Measurements from ENCODE around the gene BAHD1.
"Not testable (repeated sequence)": the region's sequence is repeated elsewhere in the genome, so short reads cannot be mapped to it uniquely, and the experiment has no call there.

Gene BAHD1

DNA sequence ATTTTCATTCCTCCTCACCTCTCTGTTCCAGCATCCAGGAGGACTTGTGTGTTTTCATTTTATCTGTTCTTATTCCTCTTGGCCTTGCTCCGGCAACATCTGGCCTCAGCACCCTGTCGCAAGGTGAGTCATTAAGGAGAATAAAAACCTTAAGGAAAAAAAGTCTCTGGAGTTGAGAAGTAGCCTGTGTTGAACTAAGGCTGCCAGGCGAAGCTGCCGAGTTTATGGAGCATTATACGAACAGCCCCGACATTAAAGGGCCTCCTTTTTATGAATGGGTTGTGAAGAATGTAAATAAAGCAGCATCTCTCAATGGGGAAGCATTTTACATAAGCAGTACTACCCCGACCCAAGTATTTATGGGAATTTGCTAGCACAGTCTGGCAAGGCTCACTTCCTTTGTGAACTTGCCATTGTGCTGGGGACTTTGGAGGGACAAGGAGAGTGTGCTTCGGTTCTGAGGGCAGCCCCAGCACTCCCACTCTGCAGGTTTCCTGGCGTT is 4.7 kb downstream of the BAHD1 start:
- no peak for DNase-seq (ENCODE audit: low read depth, low spot score)

DNA sequence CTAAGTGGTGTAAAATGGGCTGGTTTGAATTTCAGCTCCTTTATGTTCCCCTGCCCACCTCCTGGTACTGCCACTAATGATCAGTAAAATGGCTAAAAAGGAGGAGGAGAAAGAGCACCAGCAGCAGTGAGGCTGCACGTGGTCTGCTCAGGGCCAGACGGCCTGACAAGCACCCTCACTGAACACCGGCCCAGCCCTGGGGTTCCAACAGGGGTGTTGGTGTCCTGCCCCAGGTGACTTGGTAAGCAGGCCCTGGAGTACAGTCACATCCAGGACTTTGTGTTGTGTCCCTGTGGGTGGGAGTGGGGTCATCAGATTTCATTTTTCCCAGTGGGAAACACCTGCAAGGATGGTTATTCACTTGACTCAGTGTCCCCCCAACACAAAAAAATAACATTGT is 5.4 kb downstream of the BAHD1 start:
- DNase-seq (ENCODE audit: low read depth, low spot score) = no peak

DNA sequence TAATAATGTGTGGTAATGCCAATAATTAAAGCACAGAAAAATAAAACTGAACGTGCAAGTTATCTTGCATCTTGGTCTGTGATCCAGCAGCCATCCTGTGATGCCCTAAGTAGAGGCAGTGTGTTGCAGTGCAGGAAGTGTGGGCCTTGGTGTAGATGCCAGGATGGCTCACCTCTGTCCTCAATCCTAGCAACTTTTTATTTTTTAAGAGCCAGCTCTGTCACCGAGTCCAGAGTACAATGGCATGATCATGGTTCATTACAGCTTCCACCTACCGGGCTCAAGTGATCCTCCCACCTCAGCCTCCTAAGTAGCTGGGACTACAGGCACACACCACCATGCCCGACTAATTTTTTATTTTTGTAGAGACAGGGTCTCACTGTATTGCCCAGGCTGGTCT is 7.6 kb downstream of the BAHD1 start:
- DNase-seq (ENCODE audit: low read depth, low spot score) = no peak

DNA sequence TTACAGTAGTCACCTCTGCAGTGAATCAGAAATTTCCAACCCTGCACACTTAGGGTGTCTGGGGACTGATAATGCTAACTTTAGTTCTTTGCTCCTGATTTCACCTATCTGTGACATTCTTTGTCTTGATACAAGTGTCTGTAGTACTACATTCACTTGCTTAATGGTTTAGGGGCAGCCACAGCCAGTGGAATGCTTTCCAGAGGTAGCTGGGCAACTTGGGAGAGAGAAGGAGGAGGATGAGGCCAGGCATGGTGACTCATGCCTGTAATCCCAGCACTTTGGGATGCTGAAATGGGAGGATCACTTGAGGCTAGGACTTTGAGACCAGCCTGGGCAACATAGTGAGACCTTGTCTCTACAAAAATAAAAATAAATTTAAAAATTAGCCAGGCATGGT is 8.5 kb downstream of the BAHD1 start:
- no peak for DNase-seq (ENCODE audit: low read depth, low spot score)

DNA sequence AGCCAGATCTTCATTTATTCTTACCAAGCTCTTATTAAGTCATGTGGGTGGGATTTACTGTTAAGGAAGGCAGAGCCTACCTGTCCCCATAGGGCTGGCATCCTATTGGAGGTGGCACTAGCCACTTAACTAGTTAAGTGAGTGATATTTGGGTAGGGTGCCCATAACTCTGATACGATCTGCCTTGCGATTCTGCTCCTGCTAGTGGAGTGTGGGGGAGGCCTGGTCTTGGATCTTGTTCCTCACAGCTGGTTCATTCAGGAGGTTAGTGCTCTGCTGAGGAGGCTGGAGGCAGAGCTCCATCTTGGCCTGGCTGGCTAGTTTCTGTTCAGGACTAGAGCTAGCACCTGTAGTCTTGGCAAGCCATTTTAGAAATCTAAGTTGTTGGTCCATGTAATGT is 9.3 kb downstream of the BAHD1 start:
- no peak for DNase-seq (ENCODE audit: low read depth, low spot score)

DNA sequence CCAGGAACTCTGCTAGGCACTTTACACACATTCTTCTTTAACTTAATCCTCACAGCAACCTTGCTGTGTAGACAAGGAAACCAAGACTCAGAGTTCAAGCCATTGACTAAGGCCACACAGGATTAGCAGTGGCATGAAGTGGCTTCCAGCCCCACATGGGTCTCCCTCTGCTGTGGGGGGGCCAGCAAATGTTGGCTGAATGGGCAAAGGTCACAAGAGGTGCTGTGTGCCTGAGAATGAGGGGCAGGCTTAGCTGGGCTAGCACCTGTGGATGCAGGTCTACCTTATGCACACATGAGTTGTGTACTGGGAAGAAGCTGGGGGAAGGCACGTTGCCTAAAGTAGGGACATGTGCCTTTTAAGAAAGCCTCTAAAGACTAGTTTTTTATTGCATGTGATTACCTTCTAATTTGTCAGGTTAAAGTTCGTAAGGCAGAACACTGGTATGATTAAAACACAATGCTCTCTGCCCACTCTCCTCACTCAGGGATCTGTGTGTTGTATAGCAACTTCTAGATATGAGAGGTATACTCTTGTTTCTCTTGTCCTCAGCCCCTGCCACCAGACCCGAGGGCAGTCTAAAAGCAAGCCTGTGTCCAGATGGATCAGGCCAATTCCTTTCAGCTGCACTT is 10.9 kb downstream of the BAHD1 start:
- DNase-seq (ENCODE audit: low read depth, low spot score) = no peak

DNA sequence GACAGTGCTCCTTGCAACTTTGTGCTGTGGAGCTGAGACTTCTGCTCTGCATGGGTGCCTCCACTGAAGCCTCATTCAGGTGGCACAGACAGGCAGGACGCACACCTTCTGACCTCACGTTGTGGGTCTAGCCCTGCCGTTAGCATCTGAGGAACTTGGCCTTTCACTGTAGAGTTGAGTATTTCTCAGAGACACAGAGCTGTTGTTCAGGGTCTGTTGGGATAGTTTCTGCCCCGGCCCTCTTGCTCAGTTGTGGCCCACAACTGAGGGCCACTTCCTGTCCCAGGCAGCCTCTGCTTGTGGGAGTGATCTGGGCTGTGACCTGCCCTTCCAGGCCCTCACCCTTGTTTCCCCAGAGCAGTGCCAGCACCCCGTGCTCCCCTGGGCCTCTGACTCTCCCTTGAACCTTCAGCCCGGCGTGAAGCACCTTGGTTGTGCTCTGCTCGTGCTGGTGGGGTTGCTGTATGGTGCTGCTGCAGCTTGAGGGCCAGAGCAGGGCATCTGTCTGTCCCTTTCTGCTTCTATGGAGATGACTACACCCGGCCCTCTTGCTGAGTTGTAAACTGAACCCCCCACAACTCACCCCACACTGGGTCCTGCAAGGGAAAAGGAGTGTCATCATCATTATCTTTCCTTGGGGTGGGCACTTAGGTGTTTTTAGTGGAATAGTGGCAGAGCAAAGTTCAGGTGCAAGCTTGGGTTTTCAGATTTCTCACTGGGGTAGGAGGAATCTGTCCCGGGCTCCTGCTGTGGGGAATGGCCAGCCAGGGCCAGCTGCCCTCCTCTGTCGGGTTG is 11.7 kb downstream of the BAHD1 start:
- no peak for DNase-seq (ENCODE audit: low read depth, low spot score)

DNA sequence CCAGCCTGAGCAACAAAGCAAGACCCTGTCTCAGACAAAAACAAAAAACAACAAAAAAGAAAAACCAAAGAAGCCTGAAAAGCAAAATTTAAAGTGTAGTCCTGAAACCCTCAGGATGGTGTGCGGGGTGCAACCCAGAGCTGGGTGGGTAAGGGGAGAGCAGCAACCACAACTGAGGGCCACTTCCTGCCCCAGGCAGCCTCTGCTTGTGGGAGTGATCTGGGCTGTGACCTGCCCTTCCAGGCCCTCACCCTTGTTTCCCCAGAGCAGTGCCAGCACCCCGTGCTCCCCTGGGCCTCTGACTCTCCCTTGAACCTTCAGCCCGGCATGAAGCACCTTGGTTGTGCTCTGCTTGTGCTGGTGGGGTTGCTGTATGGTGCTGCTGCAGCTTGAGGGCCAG is 13.2 kb downstream of the BAHD1 start:
- not testable (repeated sequence) for DNase-seq (ENCODE audit: low read depth, low spot score)

DNA sequence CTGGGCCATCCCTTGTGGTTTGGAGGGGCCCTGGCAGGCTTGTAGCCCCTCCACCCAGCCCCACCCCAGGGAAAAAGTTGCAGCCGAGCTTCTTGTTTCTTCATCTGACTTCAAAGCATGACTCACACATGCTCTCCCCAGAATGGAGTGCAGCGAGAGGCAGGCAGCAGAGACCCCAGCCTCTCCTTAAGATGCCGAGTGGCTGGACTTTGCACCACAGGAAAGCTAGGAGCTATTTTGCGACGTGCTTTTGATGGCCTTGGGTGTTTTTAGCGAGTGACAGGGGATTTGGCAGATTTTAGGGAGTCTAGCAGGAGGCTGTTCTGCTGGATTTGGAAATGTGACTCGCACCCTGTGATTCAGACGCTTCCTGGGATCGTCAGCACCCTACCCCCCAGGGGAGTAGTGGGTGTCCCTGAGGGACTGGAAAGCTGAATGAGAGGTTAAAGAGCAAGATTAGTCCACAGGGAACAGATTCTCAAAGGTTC is 14.2 kb downstream of the BAHD1 start:
- no peak for DNase-seq (ENCODE audit: low read depth, low spot score)

DNA sequence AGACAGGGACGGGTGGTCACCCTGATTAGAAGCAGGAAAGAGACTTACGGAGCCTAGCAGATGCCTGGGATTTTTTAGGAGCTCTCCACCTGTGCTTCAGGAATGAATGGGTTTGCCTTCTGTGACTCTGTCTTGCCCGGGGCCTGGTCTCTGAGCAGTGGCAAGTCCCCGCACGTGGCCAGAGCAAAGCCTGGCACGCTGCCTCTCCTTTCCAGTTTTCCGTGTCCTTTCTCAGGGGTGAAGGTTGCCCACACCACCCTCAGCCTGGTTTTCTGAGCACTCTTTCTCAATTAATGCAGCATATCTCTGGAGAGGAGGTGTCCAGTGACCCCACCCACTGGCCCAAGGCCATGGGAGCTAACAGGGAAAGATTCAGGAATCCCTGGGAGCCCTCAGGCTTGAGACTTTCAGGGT is 15.6 kb downstream of the BAHD1 start:
- no peak for DNase-seq (ENCODE audit: low read depth, low spot score)

DNA sequence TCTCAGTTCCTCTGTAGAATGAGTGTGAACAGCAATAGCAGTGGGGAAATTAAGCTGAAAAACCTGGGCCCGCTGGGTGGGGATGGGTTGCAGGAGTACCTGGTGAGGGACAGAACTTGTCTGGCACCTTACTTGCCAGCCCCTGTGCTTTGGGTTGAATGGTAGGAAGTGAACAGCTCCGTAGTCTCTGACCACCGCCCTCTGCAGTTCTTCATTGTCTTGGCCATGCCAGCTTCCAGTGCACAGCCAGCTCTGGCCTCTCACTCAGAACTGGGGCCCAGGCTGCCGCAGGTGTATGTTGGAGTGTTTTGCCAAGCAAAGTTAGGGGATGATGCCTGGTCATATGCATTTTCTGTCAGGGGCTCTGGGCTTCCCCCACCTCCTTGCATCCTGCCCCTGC is 16.0 kb downstream of the BAHD1 start:
- no peak for DNase-seq (ENCODE audit: low read depth, low spot score)

DNA sequence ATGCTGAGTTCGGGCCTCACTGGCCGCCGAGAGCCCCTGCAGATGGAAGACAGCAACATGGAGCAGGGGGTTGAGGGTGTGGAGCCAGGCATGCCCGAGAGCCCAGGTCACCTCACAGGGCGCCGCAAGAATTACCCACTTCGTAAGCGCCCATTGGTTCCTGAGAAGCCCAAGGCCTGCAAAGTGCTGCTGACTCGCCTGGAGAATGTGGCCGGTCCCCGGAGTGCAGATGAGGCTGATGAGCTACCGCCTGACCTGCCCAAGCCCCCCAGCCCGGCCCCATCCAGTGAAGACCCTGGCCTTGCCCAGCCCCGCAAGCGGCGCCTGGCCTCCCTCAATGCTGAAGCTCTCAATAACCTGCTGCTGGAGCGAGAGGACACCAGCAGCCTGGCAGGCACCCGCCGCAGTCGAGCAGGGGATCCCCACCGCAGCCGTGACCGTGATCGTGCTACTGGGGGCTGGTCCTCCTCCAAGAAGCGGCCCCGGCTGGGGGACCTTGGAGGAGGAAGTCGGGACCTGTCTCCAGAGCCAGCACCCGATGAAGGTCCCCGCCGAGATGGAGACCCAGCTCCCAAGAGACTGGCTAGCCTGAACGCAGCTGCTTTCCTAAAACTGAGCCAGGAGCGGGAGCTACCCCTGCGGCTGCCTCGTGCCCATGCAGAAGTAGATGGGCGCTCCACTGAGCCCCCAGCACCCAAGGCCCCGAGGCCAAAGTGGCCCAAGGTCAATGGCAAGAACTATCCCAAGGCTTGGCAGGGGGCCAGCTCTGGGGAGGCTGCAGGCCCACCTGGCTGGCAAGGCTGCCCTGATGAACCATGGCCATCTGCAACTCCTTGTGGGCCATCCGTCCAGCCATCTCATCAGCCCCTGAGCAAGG is 18.0 kb downstream of the BAHD1 start:
- DNase-seq (ENCODE audit: low read depth, low spot score) = no peak

DNA sequence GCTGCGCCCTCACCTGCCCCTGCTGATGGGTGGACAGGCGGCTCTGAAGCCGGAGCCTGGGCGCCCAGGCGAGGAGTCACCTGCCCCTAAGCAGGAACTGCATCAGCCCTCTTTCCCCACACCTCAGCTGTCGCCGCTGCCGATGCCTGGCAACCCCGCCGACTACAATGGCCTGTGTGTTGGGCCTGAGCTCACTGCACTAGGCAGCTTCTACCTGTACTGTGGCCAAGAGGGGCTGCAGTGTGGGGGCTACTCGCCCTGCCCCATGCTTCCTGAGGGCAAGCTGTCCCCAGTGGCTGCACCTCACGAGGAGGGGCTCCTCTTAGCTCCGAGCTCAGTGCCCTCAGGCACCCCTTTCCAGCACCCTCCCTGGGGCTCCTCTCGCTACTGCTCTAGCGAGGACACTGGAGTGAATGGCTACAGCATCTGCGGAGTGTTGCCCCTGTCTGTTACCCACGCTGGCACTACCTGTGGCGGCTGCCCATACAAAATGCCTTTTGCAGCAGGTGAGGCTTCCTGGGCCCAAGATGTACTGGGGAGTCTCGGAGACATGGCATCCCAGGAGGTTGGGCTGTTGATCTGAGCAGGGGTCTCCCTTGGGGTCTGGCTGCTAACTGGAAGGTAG is 18.8 kb downstream of the BAHD1 start:
- no peak for DNase-seq (ENCODE audit: low read depth, low spot score)

DNA sequence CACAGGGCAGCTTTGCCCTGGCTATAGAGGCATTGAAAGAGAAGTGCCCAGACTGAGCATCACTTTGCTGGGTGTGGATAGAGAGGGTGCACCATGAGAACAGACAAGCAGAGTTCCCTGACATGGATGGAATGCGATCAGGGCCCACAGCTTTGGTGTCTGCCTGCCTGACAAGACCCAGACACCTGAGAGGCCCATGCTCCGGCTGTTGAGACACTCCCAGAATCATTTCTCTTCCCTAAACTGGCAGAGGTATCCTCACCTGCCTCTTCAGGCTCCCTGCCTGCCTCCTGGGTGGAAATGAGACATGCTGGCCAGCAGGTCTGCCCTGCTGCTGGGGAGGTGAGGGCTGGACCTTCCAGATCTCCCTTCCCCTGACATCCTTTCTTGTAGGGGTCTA is 19.7 kb downstream of the BAHD1 start:
- DNase-seq (ENCODE audit: low read depth, low spot score) = no peak

DNA sequence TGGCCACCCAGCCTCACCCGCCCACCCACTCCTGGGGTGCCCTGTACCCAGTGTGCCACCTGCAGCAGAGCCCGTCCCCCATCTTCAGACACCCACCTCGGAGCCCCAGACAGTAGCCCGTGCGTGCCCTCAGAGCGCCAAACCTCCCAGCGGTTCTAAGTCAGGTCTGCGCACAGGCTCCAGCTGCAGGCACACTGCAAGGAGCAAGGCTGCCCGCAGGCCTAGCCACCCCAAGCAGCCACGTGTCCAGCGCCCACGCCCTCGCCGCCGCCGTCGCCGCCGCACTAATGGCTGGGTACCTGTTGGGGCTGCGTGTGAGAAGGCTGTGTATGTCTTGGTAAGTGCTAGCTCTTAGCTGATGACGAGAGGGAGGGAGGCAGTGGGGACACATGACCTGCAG is 21.2 kb downstream of the BAHD1 start:
- DNase-seq (ENCODE audit: low read depth, low spot score) = no peak

DNA sequence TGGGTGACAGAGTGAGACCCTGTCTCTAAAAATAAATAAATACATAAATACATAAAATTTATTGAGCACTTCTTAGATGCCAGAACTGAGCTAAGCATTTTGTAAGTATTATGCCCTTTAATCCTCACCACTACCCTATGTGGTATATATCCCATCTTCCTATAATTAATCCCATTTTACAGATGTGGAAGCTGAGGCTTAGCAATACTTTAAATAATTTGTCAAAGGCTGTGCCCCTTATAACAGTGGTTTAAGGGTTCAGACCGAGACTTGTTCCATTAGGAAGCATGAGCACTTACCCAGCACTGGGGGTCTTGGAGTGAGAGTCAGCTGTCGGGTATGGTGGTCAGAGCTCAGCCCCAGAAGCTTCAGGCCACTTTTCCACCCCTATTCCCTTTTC is 22.5 kb downstream of the BAHD1 start:
- no peak for DNase-seq (ENCODE audit: low read depth, low spot score)

DNA sequence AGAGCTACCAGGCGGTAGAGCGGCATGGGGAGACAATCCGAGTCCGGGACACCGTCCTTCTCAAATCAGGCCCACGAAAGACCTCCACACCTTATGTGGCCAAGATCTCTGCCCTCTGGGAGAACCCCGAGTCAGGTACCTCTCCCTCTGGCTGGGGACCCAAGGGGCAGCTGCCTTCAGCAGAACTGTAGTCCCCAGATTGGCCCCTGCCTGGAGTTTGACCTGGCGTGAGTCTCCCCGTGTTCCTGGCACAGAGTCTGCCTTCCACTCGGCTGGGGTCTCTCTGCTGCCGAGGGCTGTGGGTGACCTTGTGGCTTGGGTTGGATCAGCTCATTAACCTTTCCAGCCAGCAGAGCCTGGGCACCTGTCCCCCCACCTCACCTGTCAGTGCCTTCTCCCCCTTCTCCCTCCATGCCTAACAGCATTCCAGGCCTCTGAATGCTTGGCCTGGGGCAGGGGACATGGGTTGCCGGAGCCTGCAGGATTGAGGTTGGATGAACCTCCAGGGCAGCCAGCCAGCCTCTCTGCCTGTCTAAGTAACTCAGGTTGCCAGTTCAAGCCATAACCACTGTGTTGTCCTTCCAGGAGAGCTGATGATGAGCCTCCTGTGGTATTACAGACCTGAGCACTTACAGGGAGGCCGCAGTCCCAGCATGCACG is 23.3 kb downstream of the BAHD1 start:
- DNase-seq (ENCODE audit: low read depth, low spot score) = no peak

DNA sequence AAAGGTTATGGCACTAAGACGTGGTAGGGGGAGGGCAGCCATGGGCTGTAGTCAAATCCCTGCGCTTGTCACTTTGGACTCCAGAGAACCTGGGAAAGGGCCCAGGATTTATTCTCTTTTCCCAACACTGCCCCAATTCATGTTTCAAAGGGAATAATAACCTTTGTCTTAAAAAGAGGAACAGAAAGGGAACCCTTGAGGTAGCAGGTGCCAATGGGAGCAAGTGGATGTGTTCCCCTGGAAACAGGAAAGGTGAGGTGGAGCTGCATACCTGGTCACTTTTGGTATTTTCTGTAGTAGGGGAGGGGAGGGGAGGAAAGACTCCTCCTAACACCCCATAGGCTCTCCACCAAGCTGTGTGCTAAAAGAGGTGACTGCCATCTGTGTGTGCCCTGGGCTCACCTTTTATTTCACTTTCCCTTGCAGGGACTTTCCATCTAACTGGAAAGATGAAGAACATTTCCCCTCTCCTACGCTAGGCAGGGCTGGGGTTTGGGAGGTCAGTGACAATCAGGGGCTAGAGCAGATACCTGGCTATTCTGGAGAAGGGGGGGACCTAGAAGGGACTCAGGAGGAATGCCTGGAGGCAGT is 23.9 kb downstream of the BAHD1 start:
- DNase-seq (ENCODE audit: low read depth, low spot score) = no peak

DNA sequence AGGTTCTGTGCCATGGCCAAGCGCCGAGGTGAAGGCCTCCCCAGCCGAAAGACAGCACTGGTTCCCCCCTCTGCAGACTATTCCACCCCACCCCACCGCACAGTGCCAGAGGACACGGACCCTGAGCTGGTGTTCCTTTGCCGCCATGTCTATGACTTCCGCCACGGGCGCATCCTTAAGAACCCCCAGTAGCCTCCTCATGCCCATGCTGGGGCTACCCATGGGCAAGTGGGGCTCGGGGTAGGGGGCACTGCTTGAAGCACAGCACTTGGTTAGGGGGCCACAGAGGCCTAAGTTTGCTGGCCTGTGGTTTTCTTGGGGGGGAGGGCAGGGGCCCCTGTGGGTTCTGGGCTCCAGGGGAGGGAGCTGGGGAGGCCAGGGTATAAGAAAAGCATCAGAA is 25.2 kb downstream of the BAHD1 start:
- DNase-seq (ENCODE audit: low read depth, low spot score) = no peak

DNA sequence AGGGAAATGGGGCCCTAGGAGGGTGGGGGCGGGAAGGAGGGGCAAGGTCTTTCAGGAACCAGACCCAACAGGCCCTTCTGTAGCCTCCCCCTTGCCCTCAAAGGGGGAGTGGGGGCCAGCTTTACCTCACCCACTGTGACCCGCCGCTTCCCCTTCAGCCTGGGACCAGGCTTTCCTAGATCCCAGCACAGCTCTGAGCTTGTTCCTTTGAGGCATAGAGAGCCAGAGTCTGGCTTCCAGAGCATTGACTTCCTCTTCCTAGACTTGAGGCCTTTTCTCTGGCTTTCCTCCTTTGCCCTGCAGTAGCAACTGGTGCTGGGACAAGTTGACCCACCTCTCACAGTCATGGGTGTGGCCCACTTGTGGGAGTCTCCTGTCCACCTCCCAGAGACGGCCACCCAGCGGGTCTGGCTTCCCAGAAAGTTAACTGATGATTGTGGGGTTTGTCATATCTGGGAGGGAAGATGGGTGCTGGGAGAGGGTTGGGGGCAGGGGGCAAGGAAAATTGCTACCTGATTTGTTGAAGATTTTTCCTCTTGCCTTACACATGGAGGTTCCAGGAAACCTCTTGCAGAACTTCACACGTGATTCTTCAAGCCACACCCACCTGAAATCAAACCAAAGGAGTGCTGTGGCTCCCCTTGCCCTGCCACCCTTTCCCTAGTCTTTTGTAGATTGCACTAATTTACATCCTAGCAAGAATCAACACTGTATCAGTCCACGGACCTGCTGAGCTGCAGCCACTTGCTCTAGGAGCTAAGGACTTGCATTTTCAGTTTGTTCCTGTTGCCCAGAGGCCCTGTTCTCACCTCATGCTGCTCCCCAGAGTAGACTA is 25.9 kb downstream of the BAHD1 start:
- no peak for DNase-seq (ENCODE audit: low read depth, low spot score)

All from brain pericyte (primary cell).